ENCODE results near the gene IQCE. TPM values are rescaled to one million over a fixed set of nuclear protein-coding genes. Genes with fewer than 3 reads are reported as not detected.

IQCE gene
- total RNA-seq, 1 experiment from 2014 or later, result 44.8 TPM

GRCh38 chr7:2617325-2617905 lies 58.6 kb downstream of the IQCE start:
- in situ Hi-C loops (cut with HindIII; ENCODE audit: low pct_unique_long_range_greater_than_20kb, low sequenced_read_pairs), result no loop called here
- intact Hi-C loops (cut with micrococcal nuclease; ENCODE audit: unreplicated experiment), result no loop called here
- ChIA-PET CTCF (interaction anchor here (0.7 kb wide), 1 partner anchor 143 kb away, joined by 3 read pairs; no protein-coding TSS in a partner anchor), POLR2A (no interaction called here)
- TF ChIP-seq CTCF (IDR thresholded peaks at IDR 0.05) (no peak), POLR2AphosphoS5 (IDR thresholded peaks at IDR 0.05; ENCODE audit: low read depth, low read length) (no peak), TCF7L2 (IDR thresholded peaks at IDR 0.05; ENCODE audit: low read depth, low read length) (no peak), SIN3A (IDR thresholded peaks at IDR 0.05; ENCODE audit: borderline replicate concordance, insufficient read depth, low read depth, low read length) (no peak)
- Histone ChIP-seq H3K9me3 (ENCODE audit: control insufficient read depth, insufficient read depth, low read depth, low read length) (no peaks in the 10 kb centered on the region), H3K4me3 (ENCODE audit: low read depth in 2 of 2, low read length in 2 of 2) (no peak overlapping the region), H3K4me1 (ENCODE audit: control insufficient read depth, insufficient read depth, low read length) (peaks cover 10% of the 10 kb centered on the region), H3K27me3 (ENCODE audit: control insufficient read depth, insufficient read depth, low read length) (no peaks in the 10 kb centered on the region), H3K27ac (ENCODE audit: low read length) (no peak overlapping the region), H3K36me3 (ENCODE audit: control insufficient read depth, insufficient read depth, low read length) (no peaks in the 10 kb centered on the region)
- DNase-seq (ENCODE audit: low read depth, low spot score) (no peak), ATAC-seq (no peak)
- BruUV-seq (replicated peaks), result no TSS peak

- POLR2A ChIA-PET, result interaction anchor here (0.6 to 1.0 kb wide), 2 partner anchors 17 to 192 kb away, joined by 3 read pairs; no protein-coding TSS in a partner anchor
- ATAC-seq, result no peak
- in situ Hi-C loops (cut with HindIII; ENCODE audit: low pct_unique_long_range_greater_than_20kb, low sequenced_read_pairs), result no loop called here
These were observed 60.3 kb downstream of the IQCE start for GRCh38 chr7:2619116-2619515.

More at GRCh38 chr7:2619116-2619515, 60.3 kb downstream of the IQCE start:
- intact Hi-C loops (cut with micrococcal nuclease; ENCODE audit: unreplicated experiment), result no loop called here
- no peaks in the 10 kb centered on the region for H3K9me3 ChIP-seq (ENCODE audit: control insufficient read depth, insufficient read depth, low read depth, low read length)
- TF ChIP-seq CTCF (IDR thresholded peaks at IDR 0.05) (no peak), SIN3A (IDR thresholded peaks at IDR 0.05; ENCODE audit: borderline replicate concordance, insufficient read depth, low read depth, low read length) (no peak), TCF7L2 (IDR thresholded peaks at IDR 0.05; ENCODE audit: low read depth, low read length) (no peak), POLR2AphosphoS5 (IDR thresholded peaks at IDR 0.05; ENCODE audit: low read depth, low read length) (no peak), REST (IDR thresholded peaks at IDR 0.05; ENCODE audit: insufficient read depth in 1 of 2, low read depth in 2 of 2, low read length in 1 of 2) (no peak)
- H3K4me1 ChIP-seq (ENCODE audit: control insufficient read depth, insufficient read depth, low read length), result peaks cover 15% of the 10 kb centered on the region
- CTCF ChIA-PET, result no interaction called here
- no peaks in the 10 kb centered on the region for H3K27me3 ChIP-seq (ENCODE audit: control insufficient read depth, insufficient read depth, low read length)
- BruUV-seq (replicated peaks), result no TSS peak
- no peak overlapping the region for H3K4me3 ChIP-seq (ENCODE audit: low read depth in 2 of 2, low read length in 2 of 2)
- H3K36me3 ChIP-seq (ENCODE audit: control insufficient read depth, insufficient read depth, low read length), result no peaks in the 10 kb centered on the region
- no peak overlapping the region for H3K27ac ChIP-seq (ENCODE audit: low read length)
- no peak for DNase-seq (ENCODE audit: low read depth, low spot score)
